Dedifferentiated amniotic fluid mesenchymal stem cell (primary cell): ENCODE results near the gene NLRP13.
"Not testable (repeated sequence)": the region's sequence is repeated elsewhere in the genome, so short reads cannot be mapped to it uniquely, and the experiment has no call there.

ENCODE experiments used
- DNase-seq: peaks from one replicate; pipeline ENCODE4 v3.0.0-alpha.2; 2016; ENCODE audit errors: extremely low spot score

The NLRP13 gene, protein sequence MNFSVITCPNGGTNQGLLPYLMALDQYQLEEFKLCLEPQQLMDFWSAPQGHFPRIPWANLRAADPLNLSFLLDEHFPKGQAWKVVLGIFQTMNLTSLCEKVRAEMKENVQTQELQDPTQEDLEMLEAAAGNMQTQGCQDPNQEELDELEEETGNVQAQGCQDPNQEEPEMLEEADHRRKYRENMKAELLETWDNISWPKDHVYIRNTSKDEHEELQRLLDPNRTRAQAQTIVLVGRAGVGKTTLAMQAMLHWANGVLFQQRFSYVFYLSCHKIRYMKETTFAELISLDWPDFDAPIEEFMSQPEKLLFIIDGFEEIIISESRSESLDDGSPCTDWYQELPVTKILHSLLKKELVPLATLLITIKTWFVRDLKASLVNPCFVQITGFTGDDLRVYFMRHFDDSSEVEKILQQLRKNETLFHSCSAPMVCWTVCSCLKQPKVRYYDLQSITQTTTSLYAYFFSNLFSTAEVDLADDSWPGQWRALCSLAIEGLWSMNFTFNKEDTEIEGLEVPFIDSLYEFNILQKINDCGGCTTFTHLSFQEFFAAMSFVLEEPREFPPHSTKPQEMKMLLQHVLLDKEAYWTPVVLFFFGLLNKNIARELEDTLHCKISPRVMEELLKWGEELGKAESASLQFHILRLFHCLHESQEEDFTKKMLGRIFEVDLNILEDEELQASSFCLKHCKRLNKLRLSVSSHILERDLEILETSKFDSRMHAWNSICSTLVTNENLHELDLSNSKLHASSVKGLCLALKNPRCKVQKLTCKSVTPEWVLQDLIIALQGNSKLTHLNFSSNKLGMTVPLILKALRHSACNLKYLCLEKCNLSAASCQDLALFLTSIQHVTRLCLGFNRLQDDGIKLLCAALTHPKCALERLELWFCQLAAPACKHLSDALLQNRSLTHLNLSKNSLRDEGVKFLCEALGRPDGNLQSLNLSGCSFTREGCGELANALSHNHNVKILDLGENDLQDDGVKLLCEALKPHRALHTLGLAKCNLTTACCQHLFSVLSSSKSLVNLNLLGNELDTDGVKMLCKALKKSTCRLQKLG

DNA sequence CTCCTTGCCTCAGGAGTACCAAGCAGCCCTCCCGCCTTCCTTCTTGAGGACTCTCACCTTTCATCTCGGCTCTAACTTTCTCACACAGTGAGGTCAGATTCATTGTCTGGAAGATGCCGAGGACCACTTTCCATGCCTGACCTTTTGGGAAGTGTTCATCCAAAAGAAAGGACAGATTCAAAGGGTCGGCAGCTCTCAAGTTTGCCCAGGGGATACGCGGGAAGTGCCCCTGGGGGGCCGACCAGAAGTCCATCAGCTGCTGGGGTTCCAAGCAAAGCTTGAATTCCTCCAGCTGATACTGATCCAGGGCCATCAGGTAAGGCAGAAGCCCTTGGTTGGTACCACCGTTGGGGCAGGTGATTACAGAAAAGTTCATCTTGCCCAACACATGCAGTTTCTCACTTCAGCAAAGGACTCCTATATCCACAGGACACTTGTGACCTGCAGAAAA, at the start of gene NLRP13:
Gene NLRP13, minus strand, starts transcription at position 401 of the 451 bp plus-strand sequence. Its CDS starts 25 bp downstream, at position 376.
- no peak for DNase-seq

DNA sequence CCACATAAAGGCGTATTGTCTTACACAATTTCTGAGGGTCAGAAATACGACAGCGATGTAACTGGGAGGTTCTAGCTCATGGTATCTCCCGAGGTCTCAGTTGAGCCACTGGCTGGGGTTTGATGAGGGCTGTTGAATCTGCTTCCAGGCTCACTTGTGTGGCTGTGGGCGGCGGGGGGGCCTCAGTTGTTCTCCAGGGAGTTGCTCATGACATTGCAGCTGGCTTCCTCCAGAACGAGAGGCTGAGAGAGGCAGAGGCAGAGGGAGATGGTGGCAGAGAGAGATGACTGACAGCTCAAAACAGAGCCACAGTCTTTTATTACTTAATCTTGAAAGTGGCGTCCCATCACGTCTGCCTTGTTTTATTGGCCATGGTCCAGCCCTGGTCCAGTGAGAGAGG, 48.3 kb upstream of the NLRP13 start:
- no peak for DNase-seq

DNA sequence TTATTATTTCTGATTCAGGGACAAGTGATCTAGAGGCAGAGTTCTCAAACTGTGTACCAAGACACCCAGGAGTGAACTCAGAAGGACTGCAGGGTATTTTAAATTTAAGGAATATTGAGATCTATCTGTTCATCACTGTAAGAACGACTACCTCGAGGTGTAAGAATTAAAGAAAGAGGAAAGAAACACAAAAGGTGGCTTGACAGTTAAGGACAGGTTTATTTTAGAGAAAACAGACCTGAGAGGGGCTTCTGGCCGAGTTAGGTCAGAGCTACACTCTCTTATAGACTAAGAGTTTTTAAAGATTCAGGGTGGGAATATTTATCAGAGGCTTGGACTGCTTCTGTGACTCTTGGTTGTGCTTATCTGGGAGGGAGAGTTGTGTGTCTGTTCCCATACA, 41.8 kb upstream of the NLRP13 start:
- DNase-seq: no peak

DNA sequence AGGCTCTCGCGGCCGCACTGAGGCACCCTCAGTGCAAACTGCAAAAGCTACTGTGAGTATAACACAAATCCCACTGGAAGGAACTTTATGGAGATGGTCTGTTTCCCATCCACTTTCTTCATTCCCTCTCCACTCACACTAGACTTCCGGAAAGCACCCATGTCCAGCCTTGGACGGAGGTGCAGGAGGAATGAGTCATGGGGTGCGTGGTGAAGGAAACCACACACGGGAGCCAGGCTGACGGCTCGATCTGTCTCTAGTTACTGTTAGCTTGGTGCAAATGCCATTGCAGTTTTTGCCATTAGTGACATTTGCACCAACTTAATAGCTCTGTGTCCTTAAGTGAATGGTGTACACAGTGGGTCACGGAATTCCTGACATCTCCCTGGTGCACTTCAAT, 30.1 kb upstream of the NLRP13 start:
- no peak for DNase-seq

DNA sequence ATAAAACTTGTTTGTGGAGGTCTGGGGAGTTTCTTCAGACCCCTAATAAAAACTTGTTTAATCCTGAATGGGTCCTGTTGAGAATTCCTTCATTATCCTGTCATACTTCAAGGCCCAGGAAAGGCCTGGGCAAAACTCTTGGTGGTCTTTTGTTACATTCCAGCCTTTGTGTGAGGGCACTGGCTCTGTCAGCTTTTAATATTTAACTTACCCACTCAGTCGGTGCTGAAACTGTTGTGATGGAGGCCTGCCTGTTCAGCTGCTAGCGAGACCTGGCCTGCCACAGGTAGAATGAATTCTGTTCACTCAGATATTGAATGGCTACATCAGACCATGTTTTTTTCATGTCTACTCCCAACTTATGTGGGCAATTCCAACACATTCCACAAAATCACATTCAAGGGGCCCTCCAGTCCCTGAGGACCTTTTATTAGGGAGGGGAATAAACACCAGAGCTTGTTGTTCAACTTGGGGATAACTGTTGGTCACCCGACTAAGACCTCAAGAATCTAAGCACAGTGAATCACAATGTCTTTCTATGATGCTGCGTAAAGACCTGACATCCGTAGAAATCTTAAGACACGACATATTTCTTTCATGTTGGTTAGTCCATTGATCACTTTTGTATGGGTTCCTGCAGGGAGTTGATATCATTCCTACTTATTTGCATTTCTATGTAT, 28.0 kb upstream of the NLRP13 start:
- no peak for DNase-seq

DNA sequence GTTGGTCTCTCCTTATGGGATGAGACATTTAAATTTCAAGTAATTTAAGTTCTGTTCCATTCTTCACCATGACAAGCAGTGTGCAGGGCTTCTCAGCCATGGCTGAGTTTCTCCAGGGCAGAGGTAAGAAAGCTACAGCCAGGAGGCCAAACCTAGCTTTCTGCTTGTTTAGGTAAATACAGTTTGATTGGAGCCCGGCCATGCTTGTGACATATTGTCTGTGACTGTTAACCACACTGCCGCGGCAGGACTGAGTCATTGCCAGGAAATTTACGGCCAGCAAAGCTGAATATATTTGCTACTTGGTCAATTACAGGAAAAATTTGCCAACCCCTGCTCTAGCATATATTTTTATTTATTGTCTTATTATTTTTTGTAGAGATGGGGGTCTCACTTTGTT, 26.2 kb upstream of the NLRP13 start:
- DNase-seq: no peak

DNA sequence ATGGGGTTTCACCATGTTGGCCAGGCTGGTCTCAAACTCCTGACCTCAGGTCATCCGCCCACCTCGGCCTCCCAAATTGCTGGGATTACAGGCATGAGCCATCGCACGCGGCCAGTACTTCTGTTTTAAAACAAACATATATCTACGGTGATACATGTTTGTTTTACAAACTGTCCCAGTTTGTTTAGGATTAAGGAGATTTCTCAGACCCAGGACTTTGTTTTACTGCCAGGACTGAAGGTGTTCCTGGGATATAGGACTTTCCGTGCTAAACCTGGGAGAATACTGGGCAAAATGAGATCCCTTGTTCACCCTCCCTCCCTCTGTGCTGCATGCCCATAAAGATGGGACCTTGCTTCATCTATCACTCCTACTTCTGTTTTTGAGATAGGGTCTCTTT, 24.3 kb upstream of the NLRP13 start:
- DNase-seq: no peak

DNA sequence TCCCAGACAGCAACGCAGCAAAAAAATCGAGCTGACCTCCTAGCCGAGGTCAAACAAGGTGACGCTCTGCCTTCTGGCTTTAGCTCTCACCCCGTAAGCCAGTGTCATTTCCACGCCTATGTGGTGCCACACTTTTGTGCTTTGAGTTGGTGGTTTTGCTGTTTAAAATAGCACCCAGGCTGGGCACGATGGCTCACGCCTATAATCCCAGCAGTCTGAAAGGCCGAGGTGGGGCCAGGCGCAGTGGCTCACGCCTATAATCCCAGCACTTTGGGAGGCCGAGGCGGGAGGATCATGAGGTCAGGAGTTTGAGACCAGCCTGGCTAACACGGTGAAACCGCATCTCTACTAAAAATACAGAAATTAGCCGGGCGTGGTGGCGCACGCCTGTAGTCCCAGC, 18.4 kb upstream of the NLRP13 start:
- not testable (repeated sequence) for DNase-seq

DNA sequence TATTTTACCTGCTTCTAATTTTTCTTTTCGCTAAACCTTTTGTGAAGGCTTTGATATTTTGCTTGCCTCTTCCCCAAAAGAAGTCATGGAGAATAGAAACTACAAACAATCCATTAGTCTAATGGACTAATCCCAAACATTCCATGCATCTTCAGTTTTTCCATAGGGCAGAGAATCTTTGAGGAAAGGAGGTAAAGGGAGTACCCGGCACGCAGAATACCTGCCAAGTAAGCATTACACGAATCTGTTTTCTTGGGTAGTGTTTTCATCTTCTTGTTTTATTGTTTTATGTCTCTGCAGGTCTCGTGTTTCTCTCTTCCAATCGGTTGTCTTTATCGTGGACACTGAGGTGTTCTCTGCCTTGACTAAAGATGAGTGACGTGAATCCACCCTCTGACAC, 15.4 kb upstream of the NLRP13 start, which contains the start of gene NLRP8:
Gene NLRP8, plus strand, starts transcription at position 301 of the 400 bp plus-strand sequence.
- DNase-seq: no peak

DNA sequence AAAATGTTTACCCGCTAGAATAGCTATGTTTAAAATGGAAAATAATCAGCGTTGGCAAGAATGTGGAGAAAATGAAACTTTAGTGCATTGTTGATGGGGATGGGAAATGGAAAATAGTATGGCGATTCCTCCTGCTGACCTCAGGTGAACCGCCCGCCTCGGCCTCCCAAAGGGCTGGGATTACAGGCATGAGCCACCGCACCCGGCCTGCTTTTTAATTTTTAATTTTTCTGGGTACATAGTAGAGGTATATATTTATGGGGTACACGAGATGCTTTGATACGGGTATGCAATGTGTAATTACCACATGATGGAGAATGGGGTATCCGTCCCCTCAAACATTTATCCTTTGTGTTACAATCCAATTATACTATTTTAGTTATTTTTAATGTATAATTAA, 8.2 kb upstream of the NLRP13 start:
- no peak for DNase-seq

DNA sequence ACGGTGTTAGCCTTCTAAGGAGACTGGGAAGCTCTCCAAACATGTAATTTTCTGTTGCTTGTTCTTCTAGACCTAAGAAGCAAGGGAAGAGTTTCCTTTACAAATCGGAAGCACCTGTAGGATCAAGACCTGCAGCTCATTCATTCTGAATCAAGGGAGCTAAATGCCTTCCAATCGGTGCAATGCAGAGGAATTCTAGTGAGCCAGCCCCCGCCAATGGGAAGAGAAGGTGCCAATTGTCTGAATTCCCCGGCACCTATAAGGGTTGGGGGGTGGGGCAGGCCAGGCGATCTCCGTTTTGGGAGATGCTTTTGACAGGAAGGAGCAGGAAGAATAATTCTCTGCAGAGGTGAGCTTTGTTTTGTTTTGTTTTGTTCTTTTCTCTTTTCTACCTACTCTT, 7.1 kb upstream of the NLRP13 start:
- no peak for DNase-seq

DNA sequence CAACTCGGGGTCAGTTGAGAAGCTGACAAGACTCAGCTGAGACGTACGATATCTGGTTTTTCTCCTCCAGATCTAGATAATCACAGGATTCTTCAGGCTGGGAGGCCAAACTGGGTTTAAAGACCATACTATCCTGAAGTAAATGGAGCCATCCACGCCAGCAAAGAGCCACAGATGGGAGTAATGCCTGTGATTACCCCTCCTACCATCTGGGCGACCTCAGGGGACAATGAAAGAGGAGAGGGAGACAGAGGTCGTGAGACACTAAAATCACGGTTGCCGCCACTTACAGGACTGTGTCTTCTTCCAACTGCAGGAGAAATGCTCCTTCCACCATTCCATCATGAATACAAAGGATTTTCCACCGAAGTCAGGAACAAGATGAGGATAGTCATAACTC, 3.1 kb upstream of the NLRP13 start:
- no peak for DNase-seq

DNA sequence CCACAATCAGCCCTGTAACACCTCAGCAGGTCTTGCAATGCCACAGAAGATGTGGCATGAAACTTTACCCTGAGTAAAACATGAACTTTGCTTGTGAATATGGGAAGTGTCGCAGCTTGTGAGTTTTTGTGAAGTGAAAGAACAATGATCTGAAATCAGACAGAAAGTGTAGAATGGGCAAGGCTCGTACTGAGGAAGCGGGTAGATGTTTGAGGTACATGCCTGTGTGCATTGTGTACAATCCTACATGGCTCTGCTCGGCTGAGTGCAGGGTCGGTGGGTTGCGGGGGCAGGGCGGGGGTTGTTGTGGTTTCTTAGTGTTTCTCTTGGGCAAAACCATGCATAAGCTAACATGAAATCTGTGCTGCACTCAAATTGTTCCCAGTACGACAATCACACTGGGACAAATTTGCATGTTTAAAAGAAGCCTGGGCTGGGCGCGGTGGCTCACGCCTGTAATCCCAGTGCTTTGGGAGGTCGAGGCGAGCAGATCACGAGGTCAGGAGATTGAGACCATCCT, 1.1 kb downstream of the NLRP13 start:
- no peak for DNase-seq

DNA sequence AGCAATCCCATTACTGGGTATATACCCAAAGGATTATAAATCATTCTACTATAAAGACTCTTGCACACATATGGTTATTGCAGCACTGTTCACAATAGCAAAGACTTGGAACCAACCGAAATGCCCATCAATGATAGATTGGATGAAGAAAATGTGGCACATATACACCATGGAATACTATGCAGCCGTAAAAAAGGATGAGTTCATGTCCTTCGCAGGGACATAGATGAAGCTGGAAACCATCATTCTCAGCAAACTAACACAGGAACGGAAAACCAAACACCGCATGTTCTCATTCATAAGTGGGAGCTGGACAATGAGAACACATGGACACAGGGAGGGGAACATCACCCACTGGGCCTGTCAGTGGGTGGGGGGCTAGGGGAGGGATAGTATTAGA, 2.9 kb downstream of the NLRP13 start:
- DNase-seq: not testable (repeated sequence)

DNA sequence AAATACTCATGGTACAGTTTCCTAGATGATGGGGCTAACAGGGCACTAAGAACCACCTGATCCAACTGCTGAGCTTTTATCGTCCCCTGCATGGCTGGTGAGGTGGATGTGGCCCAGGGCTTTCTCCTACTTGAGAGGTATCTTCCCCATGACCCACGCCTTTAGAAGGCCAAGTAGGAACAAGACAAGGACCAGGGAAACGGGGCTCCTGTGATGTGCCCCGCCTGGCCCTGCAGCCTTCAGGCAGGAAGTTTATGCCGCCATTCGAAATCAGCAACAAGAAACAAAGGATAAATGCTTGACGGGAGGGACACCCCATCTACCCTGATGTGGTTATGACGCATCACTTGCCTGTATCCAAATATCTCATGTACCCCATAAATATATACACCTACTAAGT, 4.1 kb downstream of the NLRP13 start:
- DNase-seq: no peak

DNA sequence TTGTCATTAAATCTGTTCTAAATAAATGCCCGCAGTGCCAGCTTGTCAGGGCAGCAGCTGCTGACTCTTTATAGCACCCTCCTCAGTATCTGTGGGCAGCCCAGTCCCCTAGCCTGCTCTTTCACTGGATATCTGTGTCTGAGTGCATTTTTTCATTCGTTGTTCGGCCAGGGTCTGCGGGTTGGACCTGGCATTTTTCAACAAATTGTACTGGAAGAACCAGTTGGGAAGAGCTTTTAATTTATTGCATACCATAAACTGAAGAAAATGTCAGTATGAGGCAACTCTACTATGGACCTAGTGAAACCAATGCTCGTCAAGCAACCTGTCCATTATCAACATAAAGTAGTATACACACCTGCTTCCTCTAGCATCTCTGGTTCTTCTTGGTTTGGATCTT, 8.6 kb downstream of the NLRP13 start:
- no peak for DNase-seq

DNA sequence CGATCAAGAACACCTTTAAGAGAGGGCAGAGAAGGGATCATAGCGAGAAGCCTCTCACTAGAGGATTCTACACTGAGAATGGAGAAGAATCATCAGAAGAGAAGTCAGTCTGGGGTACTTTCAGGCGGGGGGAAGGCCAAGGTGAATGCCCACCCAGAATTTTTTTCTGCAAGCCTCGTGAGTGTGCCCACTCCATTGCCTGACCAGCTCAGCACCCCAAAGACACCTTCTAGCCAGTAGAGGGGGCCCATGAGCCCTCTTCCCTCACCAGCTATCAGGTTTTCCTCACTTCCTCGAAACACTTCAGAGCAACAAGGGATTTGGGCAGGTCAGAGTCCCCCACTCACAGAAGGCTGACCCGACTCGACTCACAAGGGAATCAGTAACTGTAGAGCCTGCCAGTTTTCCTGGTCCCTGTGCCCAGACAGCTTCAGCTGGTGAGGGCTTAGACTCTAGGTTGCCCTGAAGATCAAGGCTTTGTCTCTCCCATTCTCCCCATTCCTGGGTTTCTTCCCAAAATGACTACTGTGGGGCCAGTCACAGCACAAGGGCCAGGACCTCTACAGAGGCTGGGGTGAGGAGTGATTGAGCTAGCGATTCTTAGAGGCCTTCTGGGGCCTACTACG, 18.4 kb downstream of the NLRP13 start:
- DNase-seq: no peak

DNA sequence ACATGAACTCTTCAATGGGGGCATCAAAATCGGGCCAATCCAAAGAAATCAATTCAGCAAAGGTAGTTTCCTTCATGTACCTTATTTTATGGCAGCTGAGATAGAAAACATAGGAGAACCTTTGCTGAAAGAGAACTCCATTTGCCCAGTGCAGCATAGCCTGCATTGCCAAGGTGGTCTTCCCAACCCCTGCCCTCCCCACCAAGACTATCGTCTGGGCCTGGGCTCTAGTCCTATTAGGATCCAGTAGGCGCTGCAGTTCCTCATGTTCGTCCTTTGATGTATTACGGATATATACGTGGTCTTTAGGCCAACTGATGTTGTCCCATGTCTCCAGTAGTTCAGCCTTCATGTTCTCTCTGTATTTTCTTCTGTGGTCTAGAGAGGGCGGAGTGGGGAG, 19.2 kb downstream of the NLRP13 start:
- no peak for DNase-seq

DNA sequence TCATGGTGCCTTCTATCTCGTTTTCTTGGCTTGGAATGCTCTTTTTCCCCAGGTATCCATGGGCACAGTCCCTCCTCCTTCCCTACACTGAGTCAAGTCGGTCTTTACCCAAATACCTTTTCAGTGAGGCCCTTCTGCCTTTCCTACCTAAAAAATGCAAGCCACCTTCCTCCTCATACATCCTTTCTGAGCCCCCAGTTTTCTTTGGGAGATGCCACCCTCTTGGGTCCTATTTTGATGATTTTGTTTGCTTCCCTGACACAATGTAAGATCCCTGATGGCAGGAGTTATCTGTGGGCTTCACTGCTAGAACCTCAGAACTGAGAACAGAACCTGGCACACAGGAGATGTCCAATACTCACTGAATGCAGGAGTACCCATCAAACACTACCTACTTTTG, 22.3 kb downstream of the NLRP13 start:
- no peak for DNase-seq

DNA sequence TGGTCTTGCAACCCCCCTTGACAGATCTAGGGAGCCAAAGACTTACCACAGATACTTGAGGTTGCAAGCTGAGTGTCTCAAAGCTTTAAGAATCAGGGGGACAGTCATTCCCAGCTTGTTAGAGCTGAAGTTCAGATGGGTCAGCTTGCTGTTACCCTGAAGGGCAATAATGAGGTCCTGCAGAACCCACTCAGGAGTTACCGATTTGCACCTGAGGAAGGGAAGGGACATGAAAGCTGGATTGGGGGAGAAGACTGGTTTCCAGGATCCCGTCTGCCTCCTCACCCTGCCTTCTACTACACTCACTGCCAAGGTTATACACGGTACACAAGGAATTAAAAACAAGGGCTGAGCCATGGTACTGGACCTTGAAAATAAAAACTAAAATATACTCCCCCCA, 24.4 kb downstream of the NLRP13 start:
- no peak for DNase-seq

DNA sequence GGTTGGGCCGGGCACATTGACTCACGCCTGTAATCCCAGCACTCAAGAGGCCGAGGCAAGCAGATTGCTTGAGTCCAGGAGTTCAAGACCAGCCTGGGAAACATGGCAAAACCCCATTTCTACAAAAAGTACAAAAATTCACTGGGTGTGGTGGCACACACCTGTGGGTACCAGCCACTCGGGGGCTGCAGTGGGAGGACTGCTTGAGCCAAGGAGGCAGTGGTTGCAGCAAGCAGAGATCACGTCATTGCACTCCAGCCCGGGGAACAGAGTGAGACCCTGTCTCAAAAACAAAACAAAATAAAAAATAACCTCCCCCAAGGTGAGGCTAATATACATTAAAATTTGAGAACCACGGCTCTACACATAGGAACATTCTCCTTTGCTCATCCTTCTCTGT, 24.9 kb downstream of the NLRP13 start:
- no peak for DNase-seq
